HPDE6-E6E7 (cell line): Measurements from ENCODE around the gene LSP1.
"Not testable (repeated sequence)": the region's sequence is repeated elsewhere in the genome, so short reads cannot be mapped to it uniquely, and the experiment has no call there.

ENCODE experiments used
- DNase-seq: peaks from one replicate; pipeline ENCODE4 v3.0.0; 2011; ENCODE audit warnings: missing footprints; ENCODE audit errors: extremely low spot score

Gene LSP1

DNA sequence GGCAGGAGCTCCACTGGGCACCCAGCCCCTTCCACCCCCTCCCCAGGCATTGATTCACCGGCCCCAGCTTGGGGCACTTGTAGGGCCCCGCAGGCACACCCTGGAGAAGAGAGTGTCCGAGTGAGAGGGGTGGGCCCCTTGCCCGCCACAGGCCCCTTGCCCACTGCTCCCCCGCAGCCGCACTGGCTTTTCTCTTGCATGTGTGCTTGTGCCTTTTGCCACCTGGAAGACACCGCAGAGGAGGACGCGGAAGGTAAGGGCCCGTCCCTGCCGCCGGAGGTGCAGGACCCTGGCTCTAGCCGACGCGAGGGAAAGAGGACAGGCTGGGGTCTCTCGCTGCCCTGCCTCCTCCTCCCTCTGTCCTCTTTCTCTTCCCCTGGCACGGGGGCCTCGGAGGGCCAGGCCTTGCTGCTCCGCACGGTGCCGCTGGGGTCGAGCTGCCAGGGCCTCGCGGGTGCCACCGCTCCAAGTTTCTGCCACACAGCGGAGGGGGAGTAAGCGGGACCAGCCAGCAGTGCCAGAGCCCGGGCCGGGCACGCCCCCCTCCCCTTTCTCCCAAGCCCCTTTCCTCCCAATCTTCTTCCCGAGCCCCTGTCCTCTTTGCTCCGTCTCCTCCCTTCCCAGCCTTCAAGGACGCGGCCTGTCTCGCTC is 76.1 kb downstream of the LSP1 start:
- no peak for DNase-seq

DNA sequence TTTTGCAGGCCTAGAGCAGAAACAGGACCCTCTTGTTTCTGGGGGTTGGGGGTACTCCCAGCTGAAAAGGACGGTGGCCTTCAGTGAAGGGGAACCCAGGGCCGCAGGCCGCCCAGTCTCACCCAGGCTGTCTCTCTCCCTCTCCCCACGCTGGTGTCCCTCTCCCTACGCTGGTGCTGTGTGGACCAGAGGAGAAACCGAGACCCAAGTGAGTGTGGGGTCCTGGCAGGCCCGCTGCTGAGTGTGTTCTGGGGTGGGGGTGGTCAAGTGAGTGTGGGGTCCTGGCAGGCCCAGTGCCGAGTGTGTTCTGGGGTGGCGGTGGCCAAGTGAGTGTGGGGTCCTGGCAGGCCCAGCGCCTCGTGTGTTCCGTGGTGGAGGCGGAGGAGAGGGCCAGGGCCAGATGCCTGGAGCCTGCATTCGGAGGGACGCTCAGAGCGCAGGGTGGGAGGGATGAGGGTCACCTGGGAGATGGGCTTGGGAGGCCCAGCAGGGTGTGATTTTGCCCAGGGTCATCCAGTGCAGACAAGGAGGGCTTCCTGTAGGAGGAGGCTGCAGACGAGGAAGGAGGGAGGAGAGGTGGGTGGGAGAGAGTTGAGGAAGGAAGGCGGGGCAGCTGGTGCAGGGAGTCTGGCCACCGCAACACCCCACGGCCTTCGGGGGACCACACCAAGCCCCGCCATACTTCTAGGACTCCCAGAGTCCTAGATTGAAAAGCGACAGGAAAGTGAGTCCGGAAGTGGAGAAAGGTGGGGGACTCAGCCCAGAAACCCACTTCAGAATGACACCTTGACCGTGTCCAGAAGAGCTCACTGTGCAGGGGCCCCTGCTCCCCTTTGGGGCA is 77.0 kb downstream of the LSP1 start:
- no peak for DNase-seq

DNA sequence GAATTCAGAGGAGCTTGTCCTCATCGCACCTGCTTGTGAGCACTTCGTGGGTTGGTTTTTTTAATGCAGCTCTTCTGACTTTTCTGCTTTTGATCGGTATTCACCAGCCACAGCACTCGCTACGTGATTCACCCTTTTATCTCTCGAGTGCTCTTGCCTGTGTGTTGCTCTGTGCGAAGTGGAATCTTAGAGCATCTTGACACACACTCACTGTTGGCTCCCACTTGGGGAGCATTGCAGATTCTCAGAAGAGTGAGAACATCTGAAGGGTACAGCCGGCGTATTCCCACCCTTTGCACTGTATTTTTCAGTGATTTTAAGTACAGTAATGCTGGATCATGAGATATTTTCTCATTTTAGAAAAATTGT is 77.6 kb downstream of the LSP1 start:
- no peak for DNase-seq

DNA sequence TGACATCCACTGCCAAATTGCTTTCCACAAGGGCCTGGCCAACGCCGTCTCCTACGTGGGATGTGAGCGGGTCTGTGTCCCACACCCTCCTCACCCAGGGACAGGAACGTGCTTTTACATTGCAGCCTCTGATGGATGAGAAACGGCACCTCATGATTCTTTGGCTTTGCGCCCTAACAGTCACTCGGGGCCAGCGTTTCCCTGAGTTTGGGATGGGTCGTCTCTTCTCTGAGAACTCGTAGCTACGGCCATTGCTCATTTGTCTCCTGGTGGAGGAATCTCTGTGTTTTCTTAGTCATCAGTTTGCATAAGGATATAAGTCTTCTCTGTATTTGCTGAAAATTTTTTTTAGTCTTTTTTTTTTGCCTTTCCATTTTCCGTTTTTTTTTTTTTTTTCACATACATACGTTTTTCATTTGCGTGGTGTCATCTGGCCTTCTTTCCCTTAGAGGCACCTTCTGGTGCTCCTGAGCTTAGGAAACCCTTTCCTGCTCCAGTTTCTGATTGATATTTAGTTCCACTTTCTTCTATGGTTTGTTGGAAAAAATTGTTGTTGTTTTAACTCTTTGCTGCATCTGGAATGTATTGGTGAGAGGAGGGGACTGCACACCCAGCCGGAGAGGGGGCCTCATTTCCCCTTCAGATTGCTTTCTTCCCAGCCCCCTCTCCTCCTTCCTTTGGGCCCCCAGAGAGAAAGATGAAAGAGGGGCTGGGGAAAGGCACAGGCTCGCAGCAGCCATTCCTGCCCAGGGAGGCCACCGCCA is 78.6 kb downstream of the LSP1 start:
- no peak for DNase-seq

DNA sequence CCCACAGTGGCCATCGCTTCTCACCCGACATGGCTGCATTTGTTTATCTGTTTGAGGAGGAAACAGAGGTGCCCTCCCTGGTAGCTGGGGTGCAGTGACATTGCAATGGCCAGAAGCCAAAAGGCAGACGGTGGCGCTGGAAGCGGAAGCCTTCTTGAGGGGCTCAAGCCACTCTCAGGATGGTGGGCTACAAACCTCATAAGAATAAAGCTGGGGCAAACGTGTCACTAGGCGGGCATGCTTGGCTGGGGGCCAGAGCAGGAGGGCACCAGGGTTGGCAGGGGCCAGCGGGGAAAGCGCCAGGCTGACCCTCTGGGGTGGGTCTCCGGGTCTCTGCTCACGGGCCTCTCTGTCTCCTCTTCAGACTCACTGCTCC is 79.2 kb downstream of the LSP1 start:
- DNase-seq, result no peak

DNA sequence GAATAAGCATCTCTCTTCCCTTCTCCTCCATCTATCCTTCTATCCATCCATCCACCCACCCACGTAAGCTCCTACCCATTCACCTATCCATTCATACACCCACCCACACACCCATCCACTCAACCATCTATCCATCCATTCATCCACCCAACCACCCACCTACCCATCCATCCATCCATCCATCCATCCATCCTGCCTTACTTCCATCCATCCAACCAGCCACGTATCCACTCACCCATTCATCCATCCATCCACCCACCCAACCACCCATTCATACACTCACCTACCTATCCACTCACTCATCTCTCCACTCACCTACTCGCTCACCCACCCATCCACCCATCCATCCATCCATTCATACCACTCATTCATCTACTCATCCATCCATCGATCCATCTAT is 79.8 kb downstream of the LSP1 start:
- no peak for DNase-seq

DNA sequence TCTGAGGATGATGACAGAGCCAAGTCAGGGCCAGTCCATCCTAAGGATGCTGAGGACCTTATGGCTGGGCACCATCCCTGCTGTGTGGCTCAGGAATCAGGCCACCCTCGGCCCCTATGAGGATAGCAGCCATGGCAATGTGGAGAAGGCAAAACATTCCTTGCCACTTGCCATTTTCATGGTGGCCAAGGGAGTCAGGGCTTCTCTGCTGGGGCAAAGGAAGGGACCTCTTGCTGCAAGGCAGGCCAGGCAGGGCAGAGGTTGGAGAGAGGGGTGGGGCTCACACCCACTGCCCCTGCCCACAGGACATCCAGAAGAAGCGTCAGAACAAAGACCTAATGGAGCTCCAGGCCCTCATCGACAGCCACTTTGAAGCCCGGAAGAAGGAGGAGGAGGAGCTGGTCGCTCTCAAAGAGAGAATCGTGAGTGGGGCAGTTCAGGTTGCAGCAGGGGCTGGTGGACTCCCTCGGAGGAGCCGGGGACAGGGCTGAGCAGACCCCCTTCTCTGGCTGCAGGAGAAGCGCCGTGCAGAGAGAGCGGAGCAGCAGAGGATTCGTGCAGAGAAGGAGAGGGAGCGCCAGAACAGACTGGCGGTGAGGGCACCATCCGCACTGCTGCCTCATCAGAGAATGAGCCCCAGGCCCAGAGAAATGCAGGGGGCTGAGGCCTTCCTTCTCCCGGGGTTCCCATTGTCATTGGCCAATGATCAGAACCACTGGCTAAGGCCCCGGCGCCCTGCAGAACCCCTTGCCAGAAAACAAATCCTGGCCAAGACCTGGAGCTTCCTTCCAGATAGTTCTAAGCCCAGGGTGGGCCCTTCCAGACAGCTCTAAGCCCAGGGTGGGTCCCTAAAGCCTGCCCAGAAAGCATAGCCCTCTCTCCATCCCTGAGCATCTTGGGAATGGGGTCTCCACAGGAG is 80.8 kb downstream of the LSP1 start:
- DNase-seq, result no peak

DNA sequence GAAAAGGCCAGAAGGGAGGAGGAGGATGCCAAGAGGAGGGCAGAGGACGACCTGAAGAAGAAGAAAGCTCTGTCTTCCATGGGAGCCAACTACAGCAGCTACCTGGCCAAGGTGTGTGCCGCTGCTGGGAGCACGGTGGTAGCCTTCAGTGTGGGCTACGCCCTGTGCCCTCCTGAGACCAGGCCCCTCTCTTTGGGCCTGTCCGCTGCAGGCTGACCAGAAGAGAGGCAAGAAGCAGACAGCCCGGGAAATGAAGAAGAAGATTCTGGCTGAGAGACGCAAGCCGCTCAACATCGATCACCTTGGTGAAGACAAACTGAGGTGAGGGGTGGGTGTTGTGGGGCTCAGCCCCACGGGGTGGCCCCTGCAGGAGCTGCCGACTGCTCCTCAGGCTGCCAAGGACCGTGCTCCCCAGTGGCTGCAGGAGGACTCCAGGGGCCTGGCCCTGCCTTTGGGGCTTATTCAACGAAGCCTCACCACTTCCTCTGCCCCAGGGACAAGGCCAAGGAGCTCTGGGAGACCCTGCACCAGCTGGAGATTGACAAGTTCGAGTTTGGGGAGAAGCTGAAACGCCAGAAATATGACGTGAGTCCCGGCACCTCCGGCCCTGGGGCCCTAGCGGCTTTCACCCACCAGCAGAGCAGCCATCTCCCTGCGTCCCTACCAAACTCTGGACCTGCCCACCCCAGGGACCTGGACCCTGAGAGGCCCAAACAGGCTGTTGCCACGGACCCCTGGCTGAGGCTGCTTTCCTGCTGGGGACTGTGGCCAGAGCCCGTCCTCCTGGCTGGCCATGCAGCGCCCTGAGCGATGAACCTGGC is 81.7 kb downstream of the LSP1 start:
- no peak for DNase-seq

DNA sequence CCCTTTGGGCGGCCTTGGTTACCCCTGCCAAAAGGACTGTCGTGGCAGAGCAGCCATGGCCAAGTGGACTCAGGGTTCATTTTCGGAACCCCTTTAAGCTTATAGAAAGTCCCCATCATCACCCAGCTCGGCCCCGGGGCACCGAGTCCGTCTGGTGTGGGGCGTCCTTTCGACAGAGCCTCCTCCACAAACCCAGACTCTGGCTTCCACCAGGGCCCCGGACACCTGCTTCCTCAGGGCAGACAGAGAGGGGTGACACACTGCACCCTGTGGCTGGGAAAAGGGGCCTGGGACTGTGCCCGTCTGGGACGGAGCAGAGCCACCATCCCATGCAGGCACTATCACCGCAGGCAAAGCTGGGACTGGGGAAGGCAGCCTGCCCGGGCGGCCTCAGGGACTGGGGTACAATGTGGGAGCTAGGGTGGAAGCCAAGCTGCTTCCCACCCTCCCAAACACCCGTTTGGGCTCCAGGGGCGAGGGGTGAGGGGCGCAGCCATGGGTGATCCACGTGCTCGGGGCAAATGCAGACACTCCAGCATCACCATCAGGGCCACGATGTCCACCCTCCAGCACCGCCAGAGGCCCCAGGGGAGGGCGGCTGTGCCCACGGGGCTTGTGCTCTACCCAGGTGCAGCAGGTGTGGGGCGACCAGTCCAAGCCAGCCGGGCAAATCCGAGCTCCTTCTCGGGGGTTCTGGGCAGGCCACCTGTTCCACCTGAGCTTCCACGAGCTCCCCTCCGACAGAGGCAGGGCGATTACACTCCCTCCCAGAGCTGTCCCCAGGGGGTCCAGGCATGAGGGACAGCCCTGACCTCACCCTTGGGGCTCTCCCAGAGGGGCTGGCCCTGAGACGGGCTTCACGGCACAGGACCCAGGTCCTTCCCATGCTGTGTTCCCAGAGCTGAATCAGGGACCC is 82.5 kb downstream of the LSP1 start:
- no peak for DNase-seq

DNA sequence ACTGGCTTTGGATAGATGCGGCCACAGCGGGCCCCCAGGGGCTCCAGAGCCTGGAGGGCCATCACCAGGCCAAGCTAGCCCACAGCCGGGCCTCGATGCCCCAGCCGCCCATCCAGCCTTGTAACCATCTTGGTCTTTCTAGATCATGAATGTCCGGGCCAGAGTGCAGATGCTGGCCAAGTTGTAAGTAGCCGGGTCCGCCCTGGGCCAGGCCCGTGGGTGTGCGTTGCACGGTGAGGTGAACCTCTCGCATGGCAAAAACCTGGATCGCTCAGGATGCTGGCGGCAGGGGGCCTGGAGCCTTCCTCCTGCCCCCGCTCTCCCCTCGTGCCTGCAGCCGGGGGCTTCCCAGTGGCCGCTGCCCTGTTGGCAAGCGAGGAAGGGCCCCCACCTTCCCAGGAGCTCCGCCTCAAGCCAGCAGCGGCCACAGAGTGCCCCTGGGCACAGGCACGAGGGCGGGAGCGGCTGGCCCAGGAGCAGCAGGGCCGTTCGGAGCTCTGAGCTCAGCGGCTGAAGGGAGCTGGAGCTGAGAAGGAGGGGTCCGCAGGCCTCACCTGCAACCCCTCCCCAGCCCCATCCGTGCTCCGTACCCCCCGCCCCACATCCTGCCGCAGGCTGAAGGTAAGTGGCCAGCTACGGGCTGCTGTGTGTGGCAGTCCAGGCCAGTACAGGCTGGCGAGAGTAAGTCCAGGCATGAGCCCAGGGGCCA is 83.3 kb downstream of the LSP1 start:
- no peak for DNase-seq

DNA sequence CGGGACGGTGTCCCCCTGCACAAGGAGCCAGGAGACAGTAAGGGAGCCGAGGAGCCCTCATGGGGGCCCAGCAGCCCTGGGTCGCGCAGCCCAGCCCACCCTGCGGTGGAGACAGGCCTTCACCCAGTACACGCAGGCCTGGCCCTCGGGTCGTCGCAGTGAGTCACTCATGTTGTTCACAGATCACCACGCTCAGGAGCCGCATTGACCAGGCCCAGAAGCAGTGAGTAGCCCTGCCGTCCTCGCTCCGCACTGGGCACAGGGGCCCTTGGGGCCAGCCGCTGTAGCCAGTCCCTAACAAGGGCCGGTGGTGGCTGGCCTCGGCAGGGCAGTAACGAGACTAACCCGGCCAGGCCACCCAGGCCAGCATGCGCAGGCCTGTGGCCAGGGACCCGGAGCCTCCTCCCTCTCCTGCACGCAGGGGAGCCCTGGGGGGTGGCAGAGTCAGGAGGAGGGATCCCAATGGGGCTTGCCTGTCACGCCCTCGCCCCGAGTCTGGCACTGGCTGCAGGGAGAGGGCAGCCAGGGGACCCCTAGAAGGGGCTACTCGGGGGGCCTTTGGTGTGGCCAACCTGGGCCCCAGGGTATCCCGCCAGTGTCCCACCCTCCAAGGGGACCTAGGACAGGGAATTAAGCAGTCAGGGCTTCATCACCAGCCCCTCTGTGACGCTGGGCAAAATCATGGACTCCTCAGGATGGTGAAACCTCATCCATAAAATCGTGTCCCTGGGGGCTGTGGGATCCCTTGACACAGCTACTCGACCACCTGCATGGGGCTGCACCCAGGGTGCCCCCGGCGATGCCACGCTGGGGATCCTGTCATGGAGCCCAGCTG is 84.1 kb downstream of the LSP1 start:
- DNase-seq, result no peak

DNA sequence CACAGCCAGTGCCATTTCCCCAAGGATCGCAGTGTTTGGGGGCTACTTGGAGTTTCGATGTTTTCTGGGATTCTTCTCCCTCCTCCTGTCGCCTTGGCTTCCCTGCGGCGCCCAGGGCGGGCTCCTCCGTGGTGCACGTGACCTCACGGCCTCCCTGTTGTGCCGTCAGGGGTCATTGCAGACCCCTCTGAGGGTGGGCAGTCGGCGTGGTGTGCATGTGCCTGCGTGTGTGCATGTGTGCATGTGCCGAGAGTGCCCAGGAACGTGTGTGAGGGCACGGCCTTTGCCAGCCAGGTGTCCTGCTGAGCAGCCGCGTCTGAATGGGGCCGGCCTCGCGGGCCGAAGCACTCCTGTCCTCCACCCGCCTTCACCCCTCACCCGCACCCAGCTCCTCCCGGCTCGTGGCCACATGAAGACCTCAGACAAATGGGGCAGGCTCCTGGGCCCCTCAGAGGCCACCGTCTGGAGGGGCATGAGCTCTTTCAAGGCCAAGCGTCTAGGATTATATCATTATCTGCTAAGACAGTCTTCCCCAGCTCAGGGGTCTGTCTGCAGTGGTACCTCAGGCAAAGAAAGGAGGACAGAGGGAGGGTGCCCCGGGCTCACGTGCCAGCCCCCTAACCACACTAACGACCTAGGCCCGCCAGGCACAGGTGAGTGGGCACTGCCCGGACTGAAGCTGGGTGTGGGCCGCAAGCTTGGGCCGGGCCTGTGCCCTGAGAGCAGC is 84.9 kb downstream of the LSP1 start:
- DNase-seq, result no peak

DNA sequence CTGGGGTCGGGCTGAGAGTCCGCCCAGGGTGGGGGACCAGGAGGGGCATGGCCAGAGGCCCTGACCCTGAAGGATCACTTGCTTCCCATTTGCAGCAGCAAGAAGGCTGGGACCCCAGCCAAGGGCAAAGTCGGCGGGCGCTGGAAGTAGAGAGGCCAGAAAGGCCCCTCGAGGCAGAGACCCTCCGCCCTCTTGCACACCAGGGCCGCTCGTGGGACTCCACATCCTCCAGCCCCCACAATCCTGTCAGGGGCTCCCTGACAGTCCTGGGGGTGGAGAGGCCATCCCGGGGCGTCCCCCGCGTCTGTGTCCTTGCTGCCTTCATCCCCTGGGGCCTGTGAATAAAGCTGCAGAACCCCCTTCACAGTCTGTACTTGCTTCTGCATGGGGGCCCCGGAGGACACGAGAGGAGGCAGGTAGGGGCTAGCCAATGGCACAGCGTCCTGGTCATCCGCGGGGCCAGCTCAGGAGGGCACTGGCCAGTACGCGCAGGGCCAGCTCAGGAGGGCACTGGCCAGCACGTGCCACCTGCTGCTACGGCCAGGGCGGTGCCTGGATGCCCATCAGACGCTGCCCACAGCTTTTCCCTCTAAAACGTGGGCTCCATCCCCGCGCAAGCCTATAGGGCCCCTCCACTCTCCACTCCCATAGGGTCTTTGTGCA is 85.6 kb downstream of the LSP1 start:
- no peak for DNase-seq

DNA sequence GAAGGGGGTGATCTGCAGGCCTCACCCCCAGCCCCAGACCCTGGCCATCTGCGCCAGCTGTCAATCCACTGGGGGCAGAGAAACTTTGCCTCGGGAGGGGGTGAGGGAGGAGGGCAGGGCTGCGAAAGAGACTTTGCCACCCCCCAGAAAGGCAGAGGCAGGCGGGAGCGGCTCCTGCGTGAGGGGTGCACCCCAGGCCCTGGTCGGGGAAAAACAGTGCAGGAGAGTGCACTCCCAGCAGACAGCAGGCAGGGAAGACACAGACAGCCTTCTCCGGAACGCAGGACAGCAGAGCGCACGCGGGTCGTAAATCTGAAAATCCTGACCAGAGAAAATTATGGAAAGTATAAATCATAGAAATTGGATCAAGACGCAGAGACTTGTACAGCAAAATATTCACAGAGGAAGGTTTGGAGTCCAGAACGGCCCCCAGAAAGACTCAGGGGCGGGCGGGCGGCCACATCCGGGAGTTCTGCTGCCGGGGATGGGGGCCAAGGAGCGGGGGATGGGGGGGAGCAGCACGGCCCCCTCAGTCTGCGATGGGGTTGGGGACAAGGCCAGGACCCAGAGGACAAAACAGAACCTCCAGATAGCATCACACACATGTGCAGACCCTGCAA is 86.2 kb downstream of the LSP1 start:
- no peak for DNase-seq

DNA sequence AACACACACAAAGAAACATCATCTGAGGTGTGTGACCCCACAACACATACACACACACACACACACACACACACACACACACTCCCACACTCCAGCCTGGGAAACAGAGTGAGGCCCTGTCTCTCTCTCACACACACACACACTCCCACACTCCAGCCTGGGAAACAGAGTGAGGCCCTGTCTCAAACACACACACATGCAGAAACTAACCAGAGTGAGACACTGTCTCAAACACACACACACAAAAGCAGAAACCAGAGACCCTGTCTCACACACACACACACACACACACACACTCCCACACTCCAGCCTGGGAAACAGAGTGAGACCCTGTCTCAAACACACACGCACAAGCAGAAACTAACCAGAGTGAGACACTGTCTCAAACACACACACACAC is 86.9 kb downstream of the LSP1 start:
- DNase-seq, result not testable (repeated sequence)
